Measurements from ENCODE around the gene RNASEH2C.
"Not testable (repeated sequence)": the region's sequence is repeated elsewhere in the genome, so short reads cannot be mapped to it uniquely, and the experiment has no call there.

The RNASEH2C gene

DNA sequence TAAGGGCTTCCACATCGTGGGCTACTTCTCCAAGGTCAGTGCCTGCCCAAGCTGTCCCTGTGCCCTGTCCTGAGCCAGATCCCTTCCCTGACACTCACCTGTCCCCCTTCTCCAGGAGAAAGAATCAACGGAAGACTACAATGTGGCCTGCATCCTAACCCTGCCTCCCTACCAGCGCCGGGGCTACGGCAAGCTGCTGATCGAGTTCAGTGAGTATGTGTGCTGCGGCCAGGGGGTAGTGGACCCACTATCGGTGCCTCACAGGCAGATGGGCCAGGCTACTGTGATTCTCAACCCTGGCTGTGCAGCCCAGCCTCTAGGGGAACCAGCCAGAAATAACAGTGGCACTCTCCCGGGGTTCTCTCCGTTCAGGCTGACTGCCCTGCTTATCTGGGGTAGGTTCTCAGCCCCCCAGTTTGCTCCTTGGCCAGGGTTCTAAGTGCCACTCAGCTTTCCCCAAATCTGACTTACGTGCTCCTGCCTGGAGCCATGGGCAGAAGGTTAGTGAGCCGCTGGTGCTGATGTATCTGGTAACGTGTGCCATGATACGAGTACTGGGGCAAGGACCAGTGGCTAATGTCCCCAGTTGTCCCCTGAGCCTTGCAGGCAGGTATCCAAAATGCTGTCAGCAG lies 3.7 kb downstream of the RNASEH2C start:
- DNase-seq (ENCODE audit: low read depth): no peak

GRCh38 chr11:65716302-65716701 lies 4.3 kb downstream of the RNASEH2C start:
- DNase-seq (ENCODE audit: low read depth): no peak

- DNase-seq (ENCODE audit: low read depth): no peak
Observed at GRCh38 chr11:65714433-65714832, 6.2 kb downstream of the RNASEH2C start.

- no peak for DNase-seq (ENCODE audit: low read depth)
Observed at GRCh38 chr11:65713212-65713969, 7.2 kb downstream of the RNASEH2C start.

GRCh38 chr11:65712633-65713076 lies 7.9 kb downstream of the RNASEH2C start:
- no peak for DNase-seq (ENCODE audit: low read depth)

- DNase-seq (ENCODE audit: low read depth): peak; percentile 95
Observed at GRCh38 chr11:65711785-65712632, 8.6 kb downstream of the RNASEH2C start, which contains the start of gene KAT5. Gene KAT5, plus strand, starts transcription at chr11:65712252. Its CDS starts 16 bp downstream, at chr11:65712268.

DNA sequence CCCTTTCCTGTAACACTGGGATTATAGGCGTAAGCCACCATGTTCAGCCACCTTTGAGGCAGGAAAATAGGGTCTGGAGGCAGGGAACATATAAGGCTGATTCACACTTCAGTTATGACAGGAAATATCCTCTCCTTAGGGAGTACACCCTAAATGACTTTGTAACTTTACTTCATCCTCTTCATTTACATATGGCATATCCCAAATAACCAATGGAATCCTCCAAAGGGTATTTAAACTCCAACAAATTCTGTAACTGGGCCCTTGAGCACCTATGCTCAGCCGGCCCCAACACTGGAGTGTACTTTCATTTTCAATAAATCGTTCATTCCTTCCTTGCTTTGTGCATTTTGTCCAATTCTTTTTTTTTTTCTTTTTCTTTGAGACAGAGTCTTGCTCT lies 10.2 kb downstream of the RNASEH2C start:
- DNase-seq (ENCODE audit: low read depth): no peak

DNA sequence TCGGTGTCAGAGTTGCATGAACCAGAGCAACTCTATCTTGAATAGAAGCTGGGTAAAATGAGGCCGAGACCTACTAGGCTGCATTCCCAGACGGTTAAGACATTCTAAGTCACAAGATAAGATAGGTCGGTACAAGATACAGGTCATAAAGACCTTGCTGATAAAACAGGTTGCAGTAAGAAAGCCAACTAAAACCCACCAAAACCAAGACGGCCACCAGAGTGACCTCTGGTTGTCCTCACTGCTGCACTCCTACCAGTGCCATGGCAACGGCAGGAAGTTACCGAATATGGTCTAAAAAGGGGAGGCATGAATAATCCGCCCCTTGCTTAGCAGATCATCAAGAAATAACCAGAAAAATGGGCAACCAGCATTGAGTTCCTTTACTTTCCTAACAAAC lies 10.9 kb downstream of the RNASEH2C start:
- no peak for DNase-seq (ENCODE audit: low read depth)

DNA sequence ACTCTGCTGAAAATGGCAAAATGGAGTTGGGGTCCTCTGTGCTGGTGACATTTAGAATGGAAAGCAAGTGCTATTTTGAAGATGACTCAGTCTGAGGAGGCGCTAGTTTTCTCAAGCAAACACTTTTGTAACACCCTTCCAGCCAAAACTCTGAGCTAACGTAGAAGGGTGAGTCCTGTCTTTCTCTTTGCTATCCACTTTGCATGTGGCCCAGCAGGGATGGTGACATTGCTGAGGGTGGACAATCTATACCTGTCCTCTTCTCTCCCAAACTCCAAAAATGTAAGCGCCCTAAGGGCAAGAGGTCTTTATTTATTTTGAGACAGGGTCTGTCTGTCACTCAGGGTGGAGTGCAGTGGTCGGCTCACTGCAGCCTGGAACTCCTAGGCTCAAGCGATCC lies 12.1 kb downstream of the RNASEH2C start:
- DNase-seq (ENCODE audit: low read depth): no peak

DNA sequence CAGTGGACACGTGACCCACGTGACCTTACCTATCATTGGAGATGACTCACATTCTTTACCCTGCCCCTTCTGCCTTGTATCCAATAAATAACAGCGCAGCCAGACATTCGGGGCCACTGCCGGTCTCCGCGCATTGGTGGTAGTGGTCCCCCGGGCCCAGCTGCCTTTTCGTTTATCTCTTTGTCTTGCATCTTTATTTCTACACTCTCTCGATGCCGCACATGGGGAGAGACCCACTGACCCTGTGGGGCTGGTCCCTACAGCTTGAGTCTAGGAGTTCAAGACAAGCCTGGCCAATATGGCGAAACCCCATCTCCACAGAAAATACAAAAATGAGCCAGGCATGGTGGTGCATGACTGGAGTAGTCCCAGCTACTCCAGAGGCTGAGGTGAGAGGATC lies 13.6 kb downstream of the RNASEH2C start:
- DNase-seq (ENCODE audit: low read depth): not testable (repeated sequence)

DNA sequence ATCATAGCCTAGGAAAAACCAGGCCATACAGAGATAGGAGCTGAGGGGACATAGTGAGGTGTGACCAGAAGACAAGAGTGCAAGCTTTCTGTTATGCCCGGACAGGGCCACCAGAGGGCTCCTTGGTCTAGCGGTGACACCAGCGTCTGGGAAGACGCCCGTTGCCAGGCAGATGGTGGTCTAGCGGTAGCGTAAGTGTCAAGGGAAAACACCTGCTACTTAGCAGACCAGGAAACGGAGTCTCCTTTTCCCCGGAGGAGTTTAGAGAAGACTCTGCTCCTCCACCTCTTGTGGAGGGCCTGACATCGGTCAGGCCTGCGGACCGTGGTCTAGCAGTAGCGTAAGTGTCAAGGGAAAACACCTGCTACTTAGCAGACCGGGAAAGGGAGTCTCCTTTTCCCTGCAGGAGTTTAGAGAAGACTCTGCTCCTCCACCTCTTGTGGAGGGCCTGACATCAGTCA lies 14.3 kb downstream of the RNASEH2C start:
- DNase-seq (ENCODE audit: low read depth): peak; percentile 61

DNA sequence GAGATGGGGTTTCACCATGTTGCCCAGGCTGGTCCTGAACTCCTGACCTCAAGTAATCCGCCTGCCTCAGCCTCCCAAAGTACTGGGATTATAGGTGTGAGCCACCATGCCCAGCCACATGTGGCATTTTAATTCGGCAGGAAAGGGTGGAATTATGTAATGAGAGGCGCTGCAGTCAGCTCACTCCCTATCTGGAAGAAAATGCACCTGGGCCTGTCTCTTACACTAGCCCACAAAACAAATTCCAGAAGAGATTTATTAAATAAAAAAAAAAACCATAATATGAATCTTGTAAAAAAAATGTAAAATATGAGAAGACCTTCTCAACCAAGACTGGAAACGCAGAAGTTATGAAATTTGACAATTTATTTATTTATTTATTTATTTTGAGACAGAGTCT lies 16.8 kb downstream of the RNASEH2C start:
- no peak for DNase-seq (ENCODE audit: low read depth)

GRCh38 chr11:65701686-65702085 lies 18.9 kb downstream of the RNASEH2C start:
- DNase-seq (ENCODE audit: low read depth): no peak

DNA sequence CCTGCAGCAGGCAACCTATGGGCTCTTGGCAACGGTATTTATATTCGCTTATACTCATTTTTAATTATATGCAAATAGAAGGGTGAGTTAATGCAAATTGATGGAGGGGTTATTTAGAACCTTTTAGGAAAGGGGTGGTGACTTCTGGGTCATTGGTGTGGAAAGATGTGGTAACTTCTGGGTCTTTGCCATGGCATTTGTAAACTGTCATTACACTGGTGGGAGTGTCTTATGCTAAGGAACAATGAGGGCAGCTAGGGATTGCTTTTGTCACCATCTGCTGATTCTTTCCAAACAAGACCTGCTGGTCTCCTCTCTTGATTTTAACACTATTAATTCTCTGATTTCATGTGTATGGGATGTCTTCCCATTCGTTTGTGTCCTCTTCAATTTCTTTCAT lies 20.2 kb downstream of the RNASEH2C start:
- DNase-seq (ENCODE audit: low read depth): no peak

GRCh38 chr11:65699306-65699705 lies 21.3 kb downstream of the RNASEH2C start:
- no peak for DNase-seq (ENCODE audit: low read depth)

GRCh38 chr11:65698205-65698604 lies 22.4 kb downstream of the RNASEH2C start:
- DNase-seq (ENCODE audit: low read depth): no peak

DNA sequence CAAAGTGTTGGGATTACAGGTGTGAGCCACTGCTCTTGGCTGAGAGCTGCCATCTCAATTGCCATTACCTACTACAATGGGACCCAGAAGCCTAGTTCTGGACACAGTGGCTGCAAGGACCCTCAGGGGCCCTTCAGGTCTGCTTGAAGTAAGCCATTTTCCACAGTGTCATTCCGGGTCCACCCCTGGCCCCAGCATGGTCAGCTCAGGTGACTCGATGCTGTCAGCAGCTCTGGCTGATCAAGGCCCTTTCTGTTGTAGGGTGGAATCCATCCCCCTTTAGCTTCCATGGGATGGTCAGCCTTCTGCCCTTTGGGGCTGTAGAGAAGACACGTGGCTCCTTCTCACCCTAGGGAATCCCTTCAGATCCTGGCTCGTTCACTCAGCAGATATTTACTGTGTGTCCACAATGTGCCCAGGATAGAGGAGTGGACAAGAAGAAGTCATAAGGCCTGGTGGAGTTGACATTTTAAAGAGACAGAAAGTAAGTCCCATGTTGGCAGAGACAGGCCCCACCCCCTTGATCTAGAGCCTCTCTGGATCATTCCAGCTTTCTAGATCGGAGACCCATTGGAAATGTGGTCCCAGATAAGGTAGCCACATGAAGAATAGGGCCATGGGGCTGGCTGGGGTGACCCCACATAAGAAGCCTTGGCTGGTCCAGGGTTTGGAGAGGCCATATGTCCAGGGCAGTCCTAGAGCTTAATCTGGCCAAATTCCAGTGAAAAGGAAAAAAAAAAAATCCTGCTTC lies 23.6 kb downstream of the RNASEH2C start:
- no peak for DNase-seq (ENCODE audit: low read depth)

GRCh38 chr11:65695459-65696241 lies 24.9 kb downstream of the RNASEH2C start:
- no peak for DNase-seq (ENCODE audit: low read depth)

GRCh38 chr11:65692367-65692766 lies 28.2 kb downstream of the RNASEH2C start:
- no peak for DNase-seq (ENCODE audit: low read depth)

GRCh38 chr11:65691847-65692246 lies 28.8 kb downstream of the RNASEH2C start:
- not testable (repeated sequence) for DNase-seq (ENCODE audit: low read depth)

DNA sequence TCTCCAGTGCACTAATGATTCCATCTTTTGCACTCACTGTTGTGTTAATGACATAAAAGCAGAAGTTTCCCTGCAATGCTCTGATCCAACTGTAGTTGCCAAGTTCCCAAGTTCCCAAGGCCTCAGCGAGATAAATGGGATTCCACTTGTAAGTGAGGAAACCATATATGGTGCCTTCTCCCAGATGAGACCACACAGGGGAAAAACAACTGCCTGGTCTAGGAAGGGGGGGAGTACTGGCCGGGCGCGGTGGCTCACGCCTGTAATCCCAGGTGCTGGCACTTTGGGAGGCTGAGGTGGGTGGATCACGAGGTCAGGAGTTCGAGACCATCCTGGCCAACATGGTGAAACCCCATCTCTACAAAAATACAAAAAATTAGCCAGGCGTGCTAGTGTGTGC lies 34.6 kb downstream of the RNASEH2C start:
- no peak for DNase-seq (ENCODE audit: low read depth)
